H9 (cell line): ENCODE results near the gene KRTDAP. TPM values are rescaled to one million over a fixed set of nuclear protein-coding genes. Genes with fewer than 3 reads are reported as not detected.

ENCODE experiments used
- DNase-seq: peaks from one replicate; pipeline ENCODE4 v3.0.0-alpha.2; 2017
- H2AFZ ChIP-seq: one replicate; pipeline ENCODE4 v1.6.1; 2013; ENCODE audit warnings: mild to moderate bottlenecking, low read length, control low read depth, moderate library complexity
- H2AK5ac ChIP-seq: 2 replicates; pipeline ENCODE4 v1.6.1; 2013; ENCODE audit warnings: low read length, control low read depth, mixed read lengths; ENCODE audit not compliant: insufficient read length
- H2BK120ac ChIP-seq: one replicate; pipeline ENCODE4 v1.6.1; 2013; ENCODE audit warnings: low read depth, mild to moderate bottlenecking, low read length, control low read depth, inconsistent platforms; ENCODE audit not compliant: poor library complexity, severe bottlenecking
- H2BK12ac ChIP-seq: 2 replicates; pipeline ENCODE4 v1.6.1; 2013; ENCODE audit warnings: low read length, control low read depth, mixed read lengths, low read depth; ENCODE audit not compliant: insufficient read length
- H2BK15ac ChIP-seq: 2 replicates; pipeline ENCODE4 v1.6.1; 2013; ENCODE audit warnings: low read depth, low read length, control low read depth
- H2BK20ac ChIP-seq: one replicate; pipeline ENCODE4 v1.6.1; 2013; ENCODE audit warnings: low read depth, mild to moderate bottlenecking, low read length, control low read depth, inconsistent platforms; ENCODE audit not compliant: poor library complexity, severe bottlenecking
- H2BK5ac ChIP-seq: 2 replicates; pipeline ENCODE4 v1.6.1; 2013; ENCODE audit warnings: low read length, control low read depth, mixed read lengths; ENCODE audit not compliant: insufficient read length
- H3K14ac ChIP-seq: 2 replicates; pipeline ENCODE4 v1.6.1; 2013; ENCODE audit warnings: low read length, control low read depth; ENCODE audit not compliant: insufficient read depth
- H3K18ac ChIP-seq: 2 replicates; pipeline ENCODE4 v1.6.1; 2013; ENCODE audit warnings: low read depth, mild to moderate bottlenecking, mixed read lengths, low read length, control low read depth; ENCODE audit not compliant: insufficient read length
- H3K23ac ChIP-seq: 2 replicates; pipeline ENCODE4 v1.6.1; 2013; ENCODE audit warnings: low read length, control low read depth, mixed read lengths, low read depth; ENCODE audit not compliant: insufficient read length
- H3K23me2 ChIP-seq: 2 replicates; pipeline ENCODE4 v1.6.1; 2013; ENCODE audit warnings: low read depth, mild to moderate bottlenecking, mixed read lengths, low read length, control low read depth; ENCODE audit not compliant: insufficient read length, poor library complexity, severe bottlenecking
- H3K27ac ChIP-seq: 2 replicates; pipeline ENCODE4 v1.5.1; 2013; ENCODE audit warnings: low read length, control low read depth, mixed read lengths, low read depth; ENCODE audit not compliant: insufficient read length
- H3K27me3 ChIP-seq: 2 replicates; pipeline ENCODE4 v1.6.1; 2013; ENCODE audit warnings: low read length, control low read depth, inconsistent platforms; ENCODE audit not compliant: insufficient read depth
- H3K4ac ChIP-seq: 2 replicates; pipeline ENCODE4 v1.6.1; 2013; ENCODE audit warnings: low read depth, mild to moderate bottlenecking, control low read depth, inconsistent platforms, low read length, moderate library complexity
- H3K4me1 ChIP-seq: 2 replicates; pipeline ENCODE4 v1.6.1; 2013; ENCODE audit warnings: low read length, control low read depth, inconsistent platforms; ENCODE audit not compliant: insufficient read depth
- H3K4me2 ChIP-seq: 2 replicates; pipeline ENCODE4 v1.6.1; 2013; ENCODE audit warnings: low read length, control low read depth, mixed read lengths; ENCODE audit not compliant: insufficient read length, insufficient read depth
- H3K56ac ChIP-seq: 2 replicates; pipeline ENCODE4 v1.6.1; 2013; ENCODE audit warnings: low read depth, mild to moderate bottlenecking, mixed read lengths, low read length, control low read depth; ENCODE audit not compliant: insufficient read length
- H3K79me1 ChIP-seq: 2 replicates; pipeline ENCODE4 v1.6.1; 2013; ENCODE audit warnings: low read depth, mild to moderate bottlenecking, moderate library complexity, low read length, control low read depth, inconsistent platforms; ENCODE audit not compliant: insufficient read depth, poor library complexity, severe bottlenecking
- H3K79me2 ChIP-seq: 2 replicates; pipeline ENCODE4 v1.6.1; 2013; ENCODE audit warnings: low read length, control low read depth, inconsistent platforms; ENCODE audit not compliant: insufficient read depth
- H3K9ac ChIP-seq: 2 replicates; pipeline ENCODE4 v1.6.1; 2013; ENCODE audit warnings: low read length, control low read depth, mixed read lengths; ENCODE audit not compliant: insufficient read length; ENCODE audit errors: extremely low read depth
- H3K9me3 ChIP-seq: one replicate; pipeline ENCODE4 v1.6.1; 2013; ENCODE audit warnings: low read depth, low read length, inconsistent platforms; ENCODE audit not compliant: control insufficient read depth
- H3T11ph ChIP-seq: one replicate; pipeline ENCODE4 v1.6.1; 2013; ENCODE audit warnings: mild to moderate bottlenecking, low read length, control low read depth, inconsistent platforms
- H4K20me1 ChIP-seq: one replicate; pipeline ENCODE4 v1.6.1; 2013; ENCODE audit not compliant: control insufficient read depth, insufficient read length, insufficient read depth
- H4K5ac ChIP-seq: 2 replicates; pipeline ENCODE4 v1.6.1; 2013; ENCODE audit warnings: low read depth, mild to moderate bottlenecking, mixed read lengths, low read length, control low read depth; ENCODE audit not compliant: insufficient read length
- H4K8ac ChIP-seq: replicated peaks from 2 replicates; pipeline ENCODE4 v1.6.1; 2013; ENCODE audit warnings: low read length, control low read depth, mixed read lengths, low read depth; ENCODE audit not compliant: insufficient read length
- H4K91ac ChIP-seq: 2 replicates; pipeline ENCODE4 v1.6.1; 2013; ENCODE audit warnings: low read depth, mild to moderate bottlenecking, moderate library complexity, mixed read lengths, low read length, control low read depth; ENCODE audit not compliant: insufficient read length
- H3K27ac Mint-ChIP-seq, 3 experiments: 2 replicates in 2 of 3; 3 replicates in 1 of 3; pipeline ENCODE4 v1.8.0; 2020 to 2021; ENCODE audit warnings: mixed read lengths in 3 of 3, mild to moderate bottlenecking in 1 of 3, moderate library complexity in 1 of 3
- H3K27me3 Mint-ChIP-seq: 2 replicates; pipeline ENCODE4 v1.8.0; 2021; ENCODE audit warnings: low read depth, mild to moderate bottlenecking, moderate library complexity, mixed read lengths
- H3K36me3 Mint-ChIP-seq, 3 experiments: 2 replicates in 2 of 3; 3 replicates in 1 of 3; pipeline ENCODE4 v1.8.0; 2020 to 2021; ENCODE audit warnings: low read depth in 3 of 3, mixed read lengths in 3 of 3; ENCODE audit not compliant: insufficient read depth in 1 of 3
- H3K4me1 Mint-ChIP-seq, 2 experiments: 2 replicates each; pipeline ENCODE4 v1.8.0; 2020; ENCODE audit warnings: mixed read lengths in 2 of 2
- H3K4me3 Mint-ChIP-seq, 2 experiments: 2 replicates in 1 of 2; 3 replicates in 1 of 2; pipeline ENCODE4 v1.8.0; 2020 to 2021; ENCODE audit warnings: mild to moderate bottlenecking in 2 of 2, mixed read lengths in 2 of 2, moderate library complexity in 1 of 2
- H3K9me3 Mint-ChIP-seq, 2 experiments: 2 replicates in 1 of 2; 3 replicates in 1 of 2; pipeline ENCODE4 v1.8.0; 2020; ENCODE audit warnings: mild to moderate bottlenecking in 2 of 2, mixed read lengths in 2 of 2, moderate library complexity in 1 of 2
- WGBS: extraction: QIAGEN DNeasy Blood & Tissue Kit; methylation state at CpG from one replicate; pipeline ENCODE4 v1.1.7; 2013; ENCODE audit warnings: missing lambda C conversion rate, low lambda C conversion rate, mixed read lengths; ENCODE audit not compliant: insufficient read length; ENCODE audit errors: extremely low coverage; 5-methylcytosine and 5-hydroxymethylcytosine counted together
- total RNA-seq: library from RNA; stranded (reverse); gene quantifications from 2 replicates; pipeline ENCODE4 v1.2.1, GENCODE V29; 2021
- TF ChIP-seq, protein P1 (sequence below): fragments of 200-600 bp; sonication (generic); conservative IDR thresholded peaks from 3 replicates; pipeline ENCODE4 v1.8.0; 2021; ENCODE audit warnings: antibody characterized with exemption, mild to moderate bottlenecking

KRTDAP gene
- total RNA-seq, 1 experiment from 2014 or later = 0.87 TPM

DNA sequence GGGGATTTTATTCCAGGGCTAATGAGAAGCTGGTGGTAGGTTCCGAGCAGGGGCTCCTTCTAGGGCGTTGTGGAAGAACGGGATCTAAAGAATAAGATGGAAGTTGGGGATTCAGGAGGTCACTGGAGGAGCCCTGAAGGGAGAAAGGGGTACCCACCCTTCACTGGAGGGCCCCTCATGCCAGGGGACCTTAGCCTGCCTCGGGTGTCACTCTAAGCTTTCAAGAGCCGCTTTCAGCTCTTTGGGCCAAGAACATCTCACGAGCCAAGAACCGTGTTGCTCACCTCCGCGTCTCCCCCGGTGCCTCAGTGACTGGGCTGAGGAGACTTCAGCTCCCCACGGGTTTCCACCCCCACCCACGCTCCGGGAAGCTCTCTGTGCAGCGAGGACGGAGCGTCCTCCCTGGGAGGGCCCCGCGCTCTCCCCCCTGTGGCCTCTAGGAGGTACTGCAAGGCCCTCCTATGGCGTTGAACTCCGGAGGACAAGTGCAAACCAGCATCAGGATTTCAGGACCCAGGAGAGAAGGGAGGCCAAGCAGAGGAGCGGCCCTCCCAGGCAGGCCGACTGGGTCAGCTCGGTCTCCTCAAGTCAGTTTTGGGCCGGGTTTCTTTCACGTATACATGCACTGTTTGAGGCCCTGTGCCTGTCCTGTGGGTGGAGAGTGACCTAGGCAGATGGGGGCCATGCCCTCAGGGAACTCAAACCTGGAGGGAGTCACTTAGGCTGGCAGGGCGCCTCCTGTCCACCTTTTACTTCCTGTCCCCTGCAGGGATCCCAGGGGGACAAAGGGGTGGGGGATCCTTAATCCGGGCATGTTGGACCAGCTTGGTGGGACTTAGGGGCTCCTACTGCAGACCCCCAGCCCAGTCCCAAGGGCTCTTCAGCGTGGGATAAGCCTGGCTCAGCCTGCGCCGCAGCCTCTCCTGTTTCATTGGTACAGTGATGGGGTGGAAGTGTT, 5.1 kb upstream of the KRTDAP start:
- no peak overlapping the region; a peak in 3 of 5 replicates for H3K4me3 Mint-ChIP-seq
- H4K91ac ChIP-seq = no peak overlapping the region
- H3K9me3 Mint-ChIP-seq = no peaks in the 10 kb centered on the region
- H3T11ph ChIP-seq = no peak overlapping the region
- no peaks in the 10 kb centered on the region for H3K79me1 ChIP-seq
- no peak overlapping the region for H3K14ac ChIP-seq
- no peak overlapping the region for H3K56ac ChIP-seq
- H3K9me3 ChIP-seq = no peaks in the 10 kb centered on the region
- H2BK12ac ChIP-seq = no peak overlapping the region
- no peak overlapping the region for H2BK20ac ChIP-seq
- no peaks in the 10 kb centered on the region for H3K4me1 ChIP-seq
- H3K27me3 ChIP-seq = no peaks in the 10 kb centered on the region
- H3K9ac ChIP-seq = no peak overlapping the region
- H2BK15ac ChIP-seq = no peak overlapping the region
- no peak overlapping the region for H4K5ac ChIP-seq
- DNase-seq = peak; percentile 76
- no CpG with 5 or more reads among the region's 30 CpGs for WGBS
- no peaks in the 10 kb centered on the region for H4K20me1 ChIP-seq
- no peak overlapping the region for H2AFZ ChIP-seq
- peaks cover 20 to 41% (median 36%) of the 10 kb centered on the region in 3 experiments; a peak in 6 of 7 replicates for H3K36me3 Mint-ChIP-seq
- H2BK5ac ChIP-seq = no peak overlapping the region
- H3K23ac ChIP-seq = no peak overlapping the region
- H3K27me3 Mint-ChIP-seq = peaks cover 29% of the 10 kb centered on the region
- no peaks in the 10 kb centered on the region for H3K79me2 ChIP-seq
- peak overlapping the region in 1 of 3 experiments; percentile 66; a peak in 1 of 7 replicates for H3K27ac Mint-ChIP-seq
- H3K27ac ChIP-seq = no peak overlapping the region
- TF ChIP-seq, protein P1, sequence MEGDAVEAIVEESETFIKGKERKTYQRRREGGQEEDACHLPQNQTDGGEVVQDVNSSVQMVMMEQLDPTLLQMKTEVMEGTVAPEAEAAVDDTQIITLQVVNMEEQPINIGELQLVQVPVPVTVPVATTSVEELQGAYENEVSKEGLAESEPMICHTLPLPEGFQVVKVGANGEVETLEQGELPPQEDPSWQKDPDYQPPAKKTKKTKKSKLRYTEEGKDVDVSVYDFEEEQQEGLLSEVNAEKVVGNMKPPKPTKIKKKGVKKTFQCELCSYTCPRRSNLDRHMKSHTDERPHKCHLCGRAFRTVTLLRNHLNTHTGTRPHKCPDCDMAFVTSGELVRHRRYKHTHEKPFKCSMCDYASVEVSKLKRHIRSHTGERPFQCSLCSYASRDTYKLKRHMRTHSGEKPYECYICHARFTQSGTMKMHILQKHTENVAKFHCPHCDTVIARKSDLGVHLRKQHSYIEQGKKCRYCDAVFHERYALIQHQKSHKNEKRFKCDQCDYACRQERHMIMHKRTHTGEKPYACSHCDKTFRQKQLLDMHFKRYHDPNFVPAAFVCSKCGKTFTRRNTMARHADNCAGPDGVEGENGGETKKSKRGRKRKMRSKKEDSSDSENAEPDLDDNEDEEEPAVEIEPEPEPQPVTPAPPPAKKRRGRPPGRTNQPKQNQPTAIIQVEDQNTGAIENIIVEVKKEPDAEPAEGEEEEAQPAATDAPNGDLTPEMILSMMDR = peak; percentile 95
- H2BK120ac ChIP-seq = no peak overlapping the region
- no peak overlapping the region for H3K18ac ChIP-seq
- H3K4me2 ChIP-seq = no peak overlapping the region
- H2AK5ac ChIP-seq = no peak overlapping the region
- H3K4me1 Mint-ChIP-seq = peaks cover 16 to 20% of the 10 kb centered on the region in 2 experiments
- no peaks in the 10 kb centered on the region for H3K23me2 ChIP-seq
- no peak overlapping the region for H3K4ac ChIP-seq
- H4K8ac ChIP-seq = no peak overlapping the region
